Neuronal stem cell (in vitro differentiated cells): ENCODE measurements around the gene PNMA8A.
"Not testable (repeated sequence)": the region's sequence is repeated elsewhere in the genome, so short reads cannot be mapped to it uniquely, and the experiment has no call there.

ENCODE experiments used
- DNase-seq: peaks from one replicate; pipeline ENCODE4 v3.0.0-alpha.2; 2013; ENCODE audit warnings: low spot score
- H2AFZ ChIP-seq: one replicate; pipeline ENCODE4 v1.6.1; 2013; ENCODE audit warnings: mild to moderate bottlenecking, low read length, inconsistent platforms
- H2AK5ac ChIP-seq: 2 replicates; pipeline ENCODE4 v1.6.1; 2013; ENCODE audit warnings: low read depth, mild to moderate bottlenecking, inconsistent platforms, low read length, moderate library complexity, mixed read lengths
- H2BK120ac ChIP-seq: 2 replicates; pipeline ENCODE4 v1.6.1; 2013; ENCODE audit warnings: low read depth, mild to moderate bottlenecking, inconsistent platforms, low read length, moderate library complexity, mixed read lengths
- H2BK12ac ChIP-seq: one replicate; pipeline ENCODE4 v1.6.1; 2013; ENCODE audit warnings: low read length, inconsistent platforms
- H2BK15ac ChIP-seq: 2 replicates; pipeline ENCODE4 v1.6.1; 2013; ENCODE audit warnings: mild to moderate bottlenecking, low read length, inconsistent platforms, mixed read lengths
- H2BK5ac ChIP-seq: one replicate; pipeline ENCODE4 v1.6.1; 2013; ENCODE audit warnings: inconsistent platforms, mild to moderate bottlenecking, low read length, moderate library complexity
- H3K14ac ChIP-seq: one replicate; pipeline ENCODE4 v1.6.1; 2013; ENCODE audit warnings: low read length, inconsistent platforms
- H3K18ac ChIP-seq: 2 replicates; pipeline ENCODE4 v1.6.1; 2013; ENCODE audit warnings: low read length, inconsistent platforms
- H3K23ac ChIP-seq: 2 replicates; pipeline ENCODE4 v1.6.1; 2013; ENCODE audit warnings: low read depth, mild to moderate bottlenecking, mixed read lengths, low read length, inconsistent platforms; ENCODE audit not compliant: poor library complexity
- H3K27ac ChIP-seq: replicated peaks from 3 replicates; pipeline ENCODE4 v1.5.1; 2013; ENCODE audit warnings: low read length, inconsistent platforms
- H3K27me3 ChIP-seq, 3 experiments: 2 replicates each; pipeline ENCODE4 v1.6.1; 2013; ENCODE audit warnings: low read length in 3 of 3, mild to moderate bottlenecking in 2 of 3, inconsistent platforms in 1 of 3, low read depth in 1 of 3, mixed read lengths in 1 of 3, moderate library complexity in 1 of 3; ENCODE audit not compliant: control insufficient read depth in 3 of 3, insufficient read depth in 3 of 3
- H3K36me3 ChIP-seq, 2 donors: replicated peaks in 1 of 2; 2 replicates each; pipeline ENCODE4 v1.6.1; 2013; ENCODE audit warnings: low read length in 2 of 2; ENCODE audit not compliant: control insufficient read depth in 2 of 2, insufficient read depth in 2 of 2
- H3K4ac ChIP-seq: 2 replicates; pipeline ENCODE4 v1.6.1; 2013; ENCODE audit warnings: inconsistent platforms, mild to moderate bottlenecking, low read length, moderate library complexity
- H3K4me1 ChIP-seq, 2 donors: 1 replicate in 1 of 2; 2 replicates in 1 of 2; pipeline ENCODE4 v1.6.1; 2013; ENCODE audit warnings: low read length in 2 of 2, low read depth in 1 of 2; ENCODE audit not compliant: control insufficient read depth in 2 of 2, insufficient read depth in 1 of 2
- H3K4me2 ChIP-seq: one replicate; pipeline ENCODE4 v1.6.1; 2013; ENCODE audit warnings: mild to moderate bottlenecking, low read length, inconsistent platforms; ENCODE audit not compliant: insufficient read depth, poor library complexity, severe bottlenecking
- H3K4me3 ChIP-seq, 2 donors: 2 replicates each; pipeline ENCODE4 v1.5.1; 2013; ENCODE audit warnings: low read length in 2 of 2, mild to moderate bottlenecking in 2 of 2, inconsistent platforms in 1 of 2, moderate library complexity in 1 of 2
- H3K79me1 ChIP-seq: one replicate; pipeline ENCODE4 v1.6.1; 2013; ENCODE audit warnings: low read depth, mild to moderate bottlenecking, inconsistent platforms, low read length, moderate library complexity
- H3K9ac ChIP-seq: one replicate; pipeline ENCODE4 v1.6.1; 2013; ENCODE audit warnings: mild to moderate bottlenecking, low read depth, low read length, inconsistent platforms; ENCODE audit not compliant: poor library complexity
- H3K9me3 ChIP-seq, 2 donors: replicated peaks in 1 of 2; 2 replicates each; pipeline versions ENCODE3 to v1.6.1; 2013; ENCODE audit warnings: low read length in 2 of 2, mild to moderate bottlenecking in 2 of 2, inconsistent platforms in 1 of 2, low read depth in 1 of 2, mixed read lengths in 1 of 2, moderate library complexity in 1 of 2; ENCODE audit not compliant: control insufficient read depth in 2 of 2, insufficient read depth in 1 of 2
- H4K8ac ChIP-seq: one replicate; pipeline ENCODE4 v1.6.1; 2013; ENCODE audit warnings: low read depth, mild to moderate bottlenecking, inconsistent platforms, low read length, moderate library complexity
- H4K91ac ChIP-seq: one replicate; pipeline ENCODE4 v1.6.1; 2013; ENCODE audit warnings: low read length, low read depth, mild to moderate bottlenecking, inconsistent platforms; ENCODE audit not compliant: poor library complexity
- WGBS, 2 donors: extraction: QIAGEN DNeasy Blood & Tissue Kit; methylation state at CpG; one replicate each; pipeline ENCODE4 v1.1.7; 2013; ENCODE audit warnings: missing lambda C conversion rate in 2 of 2, mixed read lengths in 1 of 2; ENCODE audit not compliant: insufficient read length in 2 of 2, insufficient replicate concordance in 1 of 2; ENCODE audit errors: extremely low coverage in 2 of 2; 5-methylcytosine and 5-hydroxymethylcytosine counted together

The PNMA8A gene

GRCh38 chr19:46497773-46498172 is 26.4 kb upstream of the PNMA8A start:
- H3K9me3 ChIP-seq, result peaks cover 0 to 10% of the 10 kb centered on the region in 2 donors
- no peak overlapping the region for H3K4ac ChIP-seq
- no peak overlapping the region for H3K9ac ChIP-seq
- no peak overlapping the region for H3K18ac ChIP-seq
- no peak for DNase-seq
- WGBS, 2 donors, result no CpG with 5 or more reads among the region's 8 CpGs
- H3K79me1 ChIP-seq, result no peaks in the 10 kb centered on the region
- H3K4me3 ChIP-seq, result no peak overlapping the region
- H2BK120ac ChIP-seq, result no peak overlapping the region
- peaks cover 0 to 29% (median 21%) of the 10 kb centered on the region in 3 experiments for H3K27me3 ChIP-seq
- H2AFZ ChIP-seq, result no peak overlapping the region
- H2AK5ac ChIP-seq, result no peak overlapping the region
- H3K27ac ChIP-seq, result no peak overlapping the region
- H4K8ac ChIP-seq, result no peak overlapping the region
- no peak overlapping the region for H3K14ac ChIP-seq
- peaks cover 13 to 16% of the 10 kb centered on the region in 2 donors for H3K4me1 ChIP-seq
- no peak overlapping the region for H3K23ac ChIP-seq
- H4K91ac ChIP-seq, result no peak overlapping the region
- no peak overlapping the region for H2BK12ac ChIP-seq
- H3K4me2 ChIP-seq, result no peak overlapping the region
- H3K36me3 ChIP-seq, result no peaks in the 10 kb centered on the region
- no peak overlapping the region for H2BK15ac ChIP-seq
- H2BK5ac ChIP-seq, result no peak overlapping the region

GRCh38 chr19:46496886-46497285 is 25.5 kb upstream of the PNMA8A start:
- H2AK5ac ChIP-seq, result not testable (repeated sequence)

GRCh38 chr19:46496304-46496703 is 24.9 kb upstream of the PNMA8A start:
- Histone ChIP-seq H3K18ac (peak overlapping the region; percentile 70), H3K9ac (peak overlapping the region; percentile 38), H3K9me3 (peaks cover 0 to 12% of the 10 kb centered on the region in 2 donors), H3K27me3 (peaks cover 0 to 43% (median 33%) of the 10 kb centered on the region in 3 experiments), H3K4ac (no peak overlapping the region), H3K23ac (no peak overlapping the region), H3K4me3 (peak overlapping the region in 1 of 2 donors; percentile 60), H3K36me3 (no peaks in the 10 kb centered on the region), H3K4me1 (peaks cover 14 to 20% of the 10 kb centered on the region in 2 donors), H3K27ac (no peak overlapping the region), H2BK12ac (peak overlapping the region; percentile 92), H2BK5ac (no peak overlapping the region), H4K91ac (peak overlapping the region; percentile 80), H3K79me1 (no peaks in the 10 kb centered on the region), H2BK120ac (no peak overlapping the region), H2BK15ac (peak overlapping the region; percentile 82), H2AFZ (peak overlapping the region; percentile 91), H2AK5ac (peak overlapping the region; percentile 82), H3K14ac (no peak overlapping the region), H3K4me2 (peak overlapping the region; percentile 45), H4K8ac (no peak overlapping the region)
- DNase-seq, result no peak
- no CpG with 5 or more reads among the region's 6 CpGs for WGBS, 2 donors

More at GRCh38 chr19:46496886-46497285, 25.5 kb upstream of the PNMA8A start:
- H3K4ac ChIP-seq, H3K18ac ChIP-seq, H3K4me3 ChIP-seq, H2BK120ac ChIP-seq, H3K27ac ChIP-seq, DNase-seq, H2BK12ac ChIP-seq, H3K23ac ChIP-seq, H2BK15ac ChIP-seq, H3K9ac ChIP-seq, H2AFZ ChIP-seq, H4K8ac ChIP-seq, H4K91ac ChIP-seq, H3K36me3 ChIP-seq, H2BK5ac ChIP-seq, H3K14ac ChIP-seq, H3K4me2 ChIP-seq, H3K79me1 ChIP-seq: not testable (repeated sequence)
- no CpG with 5 or more reads among the region's 4 CpGs for WGBS, 2 donors
- Histone ChIP-seq H3K9me3 (peaks cover 0 to 12% of the 10 kb centered on the region in 2 donors), H3K27me3 (peaks cover 0 to 37% (median 29%) of the 10 kb centered on the region in 3 experiments), H3K4me1 (peaks cover 14 to 20% of the 10 kb centered on the region in 2 donors)

GRCh38 chr19:46495786-46496099 is 24.4 kb upstream of the PNMA8A start, which contains the start of gene PNMA8B:
Gene PNMA8B (minus strand): TSS chr19:46495867. CDS start chr19:46495465, 402 bp downstream.
- peak; percentile 96 for DNase-seq
- Histone ChIP-seq H3K27ac (no peak within 1 kb of the TSS), H3K4me1 (peaks cover 14 to 20% of the 10 kb centered on the region in 2 donors), H2BK120ac (no peak within 1 kb of the TSS), H2BK15ac (peak within 1 kb of the TSS; percentile 91), H3K9me3 (peaks cover 0 to 12% of the 10 kb centered on the region in 2 donors), H4K8ac (no peak within 1 kb of the TSS), H4K91ac (peak within 1 kb of the TSS; percentile 80), H3K18ac (peak within 1 kb of the TSS; percentile 73), H2BK5ac (peak within 1 kb of the TSS; percentile 16), H3K14ac (peak within 1 kb of the TSS; percentile 9), H2BK12ac (peak within 1 kb of the TSS; percentile 98), H3K27me3 (peaks cover 0 to 49% (median 34%) of the 10 kb centered on the region in 3 experiments), H3K36me3 (no peaks in the 10 kb centered on the region), H3K9ac (peak within 1 kb of the TSS; percentile 85), H2AFZ (peak within 1 kb of the TSS; percentile 91), H3K23ac (peak within 1 kb of the TSS; percentile 88), H3K4ac (peak within 1 kb of the TSS; percentile 55), H3K4me2 (peak within 1 kb of the TSS; percentile 92), H2AK5ac (peak within 1 kb of the TSS; percentile 99), H3K4me3 (peak within 1 kb of the TSS; percentile 60 to 80), H3K79me1 (no peaks in the 10 kb centered on the region)
- WGBS, 2 donors, result no CpG with 5 or more reads among the region's 29 CpGs
